ENCODE measurements around the gene ANO9.

Gene ANO9

GRCh38 chr11:455566-456147 lies 13.8 kb upstream of the ANO9 start:
- H3K4me3 ChIP-seq (ENCODE audit: low read depth, low read length): no peak overlapping the region
- TF ChIP-seq CTCF (IDR thresholded peaks at IDR 0.05; ENCODE audit: borderline replicate concordance, insufficient read depth, low read depth, low read length): no peak

GRCh38 chr11:454801-455565 lies 13.2 kb upstream of the ANO9 start:
- H3K4me3 ChIP-seq (ENCODE audit: low read depth, low read length): no peak overlapping the region
- no peak for TF ChIP-seq CTCF (IDR thresholded peaks at IDR 0.05; ENCODE audit: borderline replicate concordance, insufficient read depth, low read depth, low read length)

- no peak overlapping the region for H3K4me3 ChIP-seq (ENCODE audit: low read depth, low read length)
- no peak for TF ChIP-seq CTCF (IDR thresholded peaks at IDR 0.05; ENCODE audit: borderline replicate concordance, insufficient read depth, low read depth, low read length)
Measured at GRCh38 chr11:454043-454442, 12.2 kb upstream of the ANO9 start.

- no peak overlapping the region for H3K4me3 ChIP-seq (ENCODE audit: low read depth, low read length)
- TF ChIP-seq CTCF (IDR thresholded peaks at IDR 0.05; ENCODE audit: borderline replicate concordance, insufficient read depth, low read depth, low read length): no peak
Measured at GRCh38 chr11:453564-453963, 11.8 kb upstream of the ANO9 start.

GRCh38 chr11:452916-453527 lies 11.2 kb upstream of the ANO9 start:
- no peak for TF ChIP-seq CTCF (IDR thresholded peaks at IDR 0.05; ENCODE audit: borderline replicate concordance, insufficient read depth, low read depth, low read length)
- H3K4me3 ChIP-seq (ENCODE audit: low read depth, low read length): no peak overlapping the region

GRCh38 chr11:452203-452744 lies 10.5 kb upstream of the ANO9 start:
- TF ChIP-seq CTCF (IDR thresholded peaks at IDR 0.05; ENCODE audit: borderline replicate concordance, insufficient read depth, low read depth, low read length): no peak
- H3K4me3 ChIP-seq (ENCODE audit: low read depth, low read length): no peak overlapping the region

Data from GM12875 (cell line).